Hair follicular keratinocyte (primary cell): ENCODE data around the gene MAGEB5. TPM values are rescaled to one million over a fixed set of nuclear protein-coding genes. Genes with fewer than 3 reads are reported as not detected.

ENCODE experiments used
- total RNA-seq: library from RNA; depleted of rRNA; stranded (reverse); fragments of >200 nt; gene quantifications from 2 replicates; pipeline ENCODE4 v1.2.3, GENCODE V29; 2015

MAGEB5 gene, protein sequence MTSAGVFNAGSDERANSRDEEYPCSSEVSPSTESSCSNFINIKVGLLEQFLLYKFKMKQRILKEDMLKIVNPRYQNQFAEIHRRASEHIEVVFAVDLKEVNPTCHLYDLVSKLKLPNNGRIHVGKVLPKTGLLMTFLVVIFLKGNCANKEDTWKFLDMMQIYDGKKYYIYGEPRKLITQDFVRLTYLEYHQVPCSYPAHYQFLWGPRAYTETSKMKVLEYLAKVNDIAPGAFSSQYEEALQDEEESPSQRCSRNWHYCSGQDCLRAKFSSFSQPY
- total RNA-seq: not detected in 2 replicates

DNA sequence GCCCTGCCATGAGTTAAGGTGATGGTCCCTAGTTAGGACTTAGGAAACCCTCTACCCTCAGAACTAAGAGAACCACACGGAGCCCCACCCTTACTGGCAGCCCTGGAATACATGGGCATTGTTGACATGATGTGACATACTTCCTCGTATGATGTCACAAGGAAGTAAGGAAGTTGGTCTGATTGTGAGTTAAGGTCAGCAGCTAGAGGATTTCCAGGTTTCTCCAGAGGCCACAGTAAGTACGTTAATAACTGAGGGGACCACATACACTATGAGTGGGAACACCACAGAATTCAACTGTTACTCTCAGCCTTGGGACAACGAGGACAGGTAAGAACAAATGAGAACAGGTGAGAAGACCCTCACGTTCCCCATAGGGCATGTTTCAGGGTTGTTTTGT is at the start of gene MAGEB5:
TSS of gene MAGEB5 (plus strand) at position 301 of the 400 bp plus-strand sequence. CDS start 1,133 bp downstream, outside the sequence.

DNA sequence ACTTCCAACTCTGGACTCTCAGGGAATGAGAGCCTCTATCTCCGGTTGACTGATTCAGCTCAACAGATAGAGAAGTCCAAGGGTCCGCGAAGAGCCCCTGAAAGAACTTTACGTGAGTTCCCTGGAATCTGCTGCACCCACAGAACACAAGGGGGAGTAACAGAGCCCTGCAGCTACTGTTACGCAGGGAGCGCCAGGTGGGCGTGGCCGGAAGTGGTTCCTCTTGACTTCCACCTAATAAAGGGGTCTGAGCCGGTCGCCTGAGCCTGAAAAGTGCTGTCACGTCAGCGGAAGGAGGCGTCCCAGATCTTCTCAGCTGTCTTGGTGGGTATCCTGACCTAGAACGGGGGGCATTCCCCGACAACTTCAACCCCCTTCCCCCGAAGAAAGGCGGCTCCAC is 23.8 kb upstream of the MAGEB5 start, which contains the start of gene MAGEB6:
TSS of gene MAGEB6 (plus strand) at position 237 of the 400 bp plus-strand sequence. CDS start 1,407 bp downstream, outside the sequence.

Other genes starting within 250 kb of the MAGEB5 start
- gene MAGEB18, start 77.8 kb upstream of the MAGEB5 start, total RNA-seq: not detected in 2 replicates
- gene MAGEB6B, start 55.6 kb upstream of the MAGEB5 start, total RNA-seq: not detected in 2 replicates
- not detected in 2 replicates for gene MAGEB6, start 23.7 kb upstream of the MAGEB5 start, total RNA-seq